ENCODE measurements around the gene NADSYN1.

- TF ChIP-seq, protein P1, sequence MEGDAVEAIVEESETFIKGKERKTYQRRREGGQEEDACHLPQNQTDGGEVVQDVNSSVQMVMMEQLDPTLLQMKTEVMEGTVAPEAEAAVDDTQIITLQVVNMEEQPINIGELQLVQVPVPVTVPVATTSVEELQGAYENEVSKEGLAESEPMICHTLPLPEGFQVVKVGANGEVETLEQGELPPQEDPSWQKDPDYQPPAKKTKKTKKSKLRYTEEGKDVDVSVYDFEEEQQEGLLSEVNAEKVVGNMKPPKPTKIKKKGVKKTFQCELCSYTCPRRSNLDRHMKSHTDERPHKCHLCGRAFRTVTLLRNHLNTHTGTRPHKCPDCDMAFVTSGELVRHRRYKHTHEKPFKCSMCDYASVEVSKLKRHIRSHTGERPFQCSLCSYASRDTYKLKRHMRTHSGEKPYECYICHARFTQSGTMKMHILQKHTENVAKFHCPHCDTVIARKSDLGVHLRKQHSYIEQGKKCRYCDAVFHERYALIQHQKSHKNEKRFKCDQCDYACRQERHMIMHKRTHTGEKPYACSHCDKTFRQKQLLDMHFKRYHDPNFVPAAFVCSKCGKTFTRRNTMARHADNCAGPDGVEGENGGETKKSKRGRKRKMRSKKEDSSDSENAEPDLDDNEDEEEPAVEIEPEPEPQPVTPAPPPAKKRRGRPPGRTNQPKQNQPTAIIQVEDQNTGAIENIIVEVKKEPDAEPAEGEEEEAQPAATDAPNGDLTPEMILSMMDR (IDR thresholded peaks at IDR 0.05; ENCODE audit: low read depth, low read length), result no peak
- TF ChIP-seq EZH2phosphoT487 (IDR thresholded peaks at IDR 0.05; ENCODE audit: low read depth), result no peak
Observed at GRCh38 chr11:71545405-71545966, 92.5 kb downstream of the NADSYN1 start.
